GM13977 (cell line): ENCODE measurements around the gene CPNE7.

Source experiments
- DNase-seq: peaks from one replicate; pipeline ENCODE4 v3.0.0; 2012; ENCODE audit warnings: low spot score
- CTCF ChIP-seq: IDR thresholded peaks from 2 replicates; pipeline ENCODE4 v1.5.1; 2012; ENCODE audit warnings: mild to moderate bottlenecking, control low read depth; ENCODE audit not compliant: insufficient read depth; ENCODE audit errors: extremely low read depth, missing control alignments
- in situ Hi-C: fragments of 300-500 bp; cut with MboI; formaldehyde crosslinking; loops from one replicate; pipeline ENCODE4 v1.12.0; 2022; ENCODE audit warnings: low sequenced_read_pairs, low pct_unique_long_range_greater_than_20kb, mixed read lengths, inconsistent platforms; ENCODE audit not compliant: unreplicated experiment

CPNE7 gene

GRCh38 chr16:89575247-89576152 lies at the start of gene CPNE7:
Gene CPNE7 (plus strand): TSS chr16:89575758. CDS start chr16:89575898, 140 bp downstream.
- in situ Hi-C loops: no loop called here
- no peak for TF ChIP-seq CTCF
- peak; percentile 86 for DNase-seq

GRCh38 chr16:89529097-89529496 lies 46.5 kb upstream of the CPNE7 start:
- in situ Hi-C loops: no loop called here
- no peak for TF ChIP-seq CTCF
- no peak for DNase-seq

- in situ Hi-C loops: no loop called here
- DNase-seq: no peak
- no peak for TF ChIP-seq CTCF
Measured at GRCh38 chr16:89530401-89531381, 44.9 kb upstream of the CPNE7 start.

- no peak for DNase-seq
- in situ Hi-C loops: no loop called here
- no peak for TF ChIP-seq CTCF
Measured at GRCh38 chr16:89531821-89532526, 43.6 kb upstream of the CPNE7 start.

GRCh38 chr16:89534252-89534756 lies 41.3 kb upstream of the CPNE7 start:
- in situ Hi-C loops: no loop called here
- TF ChIP-seq CTCF: no peak
- DNase-seq: no peak

- in situ Hi-C loops: no loop called here
- DNase-seq: no peak
- TF ChIP-seq CTCF: no peak
Measured at GRCh38 chr16:89536371-89536770, 39.2 kb upstream of the CPNE7 start.
